ENCODE data around the gene RYR1. TPM values are rescaled to one million over a fixed set of nuclear protein-coding genes. Genes with fewer than 3 reads are reported as not detected.
"Not testable (repeated sequence)": the region's sequence is repeated elsewhere in the genome, so short reads cannot be mapped to it uniquely, and the experiment has no call there.

Gene RYR1
- total RNA-seq, 1 donor: 0.10 TPM

- not testable (repeated sequence) for H3K27me3 ChIP-seq (ENCODE audit: insufficient read depth, low read length); H3K9me3 ChIP-seq (ENCODE audit: low read depth, low read length); H3K4me3 ChIP-seq (ENCODE audit: low read length)
- H3K4me1 ChIP-seq (ENCODE audit: insufficient read depth, low read length): peaks cover 22% of the 10 kb centered on the region
These were observed 198.5 kb downstream of the RYR1 start for GRCh38 chr19:38631811-38632475.

- Histone ChIP-seq H3K4me1 (ENCODE audit: insufficient read depth, low read length) (peaks cover 27% of the 10 kb centered on the region), H3K4me3 (ENCODE audit: low read length) (no peak overlapping the region), H3K9me3 (ENCODE audit: low read depth, low read length) (no peaks in the 10 kb centered on the region), H3K27me3 (ENCODE audit: insufficient read depth, low read length) (no peaks in the 10 kb centered on the region)
These were observed 199.2 kb downstream of the RYR1 start for GRCh38 chr19:38632476-38633213.

- Histone ChIP-seq H3K27me3 (ENCODE audit: insufficient read depth, low read length) (no peaks in the 10 kb centered on the region), H3K4me3 (ENCODE audit: low read length) (no peak overlapping the region), H3K9me3 (ENCODE audit: low read depth, low read length) (no peaks in the 10 kb centered on the region), H3K4me1 (ENCODE audit: insufficient read depth, low read length) (peaks cover 27% of the 10 kb centered on the region)
These were observed 201.4 kb downstream of the RYR1 start for GRCh38 chr19:38634757-38635482.

GRCh38 chr19:38635483-38636399, 202.2 kb downstream of the RYR1 start:
- Histone ChIP-seq H3K9me3 (ENCODE audit: low read depth, low read length) (no peaks in the 10 kb centered on the region), H3K4me1 (ENCODE audit: insufficient read depth, low read length) (peaks cover 27% of the 10 kb centered on the region), H3K4me3 (ENCODE audit: low read length) (no peak overlapping the region), H3K27me3 (ENCODE audit: insufficient read depth, low read length) (no peaks in the 10 kb centered on the region)

Other genes with a start within 250 kb of the RYR1 start
- gene DPF1, start 209.5 kb upstream of the RYR1 start, total RNA-seq: not detected
- 0.31 TPM for gene PPP1R14A, start 177.3 kb upstream of the RYR1 start, total RNA-seq
- gene SPINT2, start 169.1 kb upstream of the RYR1 start, total RNA-seq: 34.5 TPM
- 3.1 TPM for gene C19orf33, start 129.4 kb upstream of the RYR1 start, total RNA-seq
- gene YIF1B, start 117.7 kb upstream of the RYR1 start, total RNA-seq: 27.4 TPM
- gene KCNK6, start 113.8 kb upstream of the RYR1 start, total RNA-seq: 3.8 TPM
- gene CATSPERG, start 97.9 kb upstream of the RYR1 start, total RNA-seq: 1.9 TPM
- gene PSMD8, start 59.1 kb upstream of the RYR1 start, total RNA-seq: 88.1 TPM
- gene GGN, start 45.7 kb upstream of the RYR1 start, total RNA-seq: not detected
- gene SPRED3, start 45.0 kb upstream of the RYR1 start, total RNA-seq: 0.10 TPM
- 11.6 TPM for gene FAM98C, start 30.6 kb upstream of the RYR1 start, total RNA-seq
- 19.3 TPM for gene RASGRP4, start 7.5 kb upstream of the RYR1 start, total RNA-seq
- gene MAP4K1, start 184.3 kb downstream of the RYR1 start, total RNA-seq: 29.1 TPM
- 517 TPM for gene EIF3K, start 185.5 kb downstream of the RYR1 start, total RNA-seq
- gene ACTN4, start 214.0 kb downstream of the RYR1 start, total RNA-seq: 59.0 TPM